GM12878 (cell line): Measurements from ENCODE around the gene GPBP1.

Source experiments
- CTCF ChIP-seq, 3 experiments: IDR thresholded peaks in 2 of 3; conservative IDR thresholded peaks in 1 of 3; 2 replicates each; pipeline ENCODE4 v1.5.1; 2011; ENCODE audit warnings: low read depth in 3 of 3, low read length in 3 of 3, mild to moderate bottlenecking in 3 of 3, control low read depth in 2 of 3, moderate library complexity in 2 of 3, inconsistent platforms in 1 of 3, mixed read lengths in 1 of 3; ENCODE audit not compliant: control insufficient read depth in 2 of 3, insufficient read depth in 1 of 3; ENCODE audit errors: extremely low read depth in 1 of 3
- FOS ChIP-seq: IDR thresholded peaks from 3 replicates; pipeline ENCODE4 v1.6.1; 2011; ENCODE audit warnings: borderline replicate concordance; ENCODE audit not compliant: insufficient read length; ENCODE audit errors: extremely low read depth
- KDM1A ChIP-seq: fragments of 200-600 bp; sonication (generic); IDR thresholded peaks from 2 replicates; pipeline ENCODE4 v1.6.1; 2016; ENCODE audit warnings: borderline replicate concordance
- NFXL1 ChIP-seq: fragments of 450-650 bp; IDR thresholded peaks from 2 replicates; pipeline ENCODE4 v1.6.1; 2017; ENCODE audit warnings: antibody characterized with exemption, mild to moderate bottlenecking, borderline replicate concordance
- PKNOX1 ChIP-seq: fragments of 450-650 bp; IDR thresholded peaks from 2 replicates; pipeline ENCODE4 v1.6.1; 2016; ENCODE audit warnings: mild to moderate bottlenecking
- POLR2A ChIP-seq: IDR thresholded peaks from 2 replicates; pipeline ENCODE4 v1.6.1; 2011; ENCODE audit warnings: low read depth, mild to moderate bottlenecking, low read length
- POLR2AphosphoS5 ChIP-seq: IDR thresholded peaks from 2 replicates; pipeline ENCODE4 v1.6.1; 2011; ENCODE audit warnings: mild to moderate bottlenecking, low read length, inconsistent platforms
- RAD51 ChIP-seq: fragments of 450-650 bp; IDR thresholded peaks from 2 replicates; pipeline ENCODE4 v1.6.1; 2016; ENCODE audit warnings: moderate library complexity, mild to moderate bottlenecking, inconsistent platforms
- TAF1 ChIP-seq: IDR thresholded peaks from 2 replicates; pipeline ENCODE4 v1.6.1; 2011; ENCODE audit warnings: mild to moderate bottlenecking, low read depth, low read length, borderline replicate concordance

- 0 out of 2 replicates have a peak, but pooled peaks have one; percentile 12 for TF ChIP-seq TAF1
- no peak for TF ChIP-seq FOS
- TF ChIP-seq CTCF (IDR thresholded peaks at IDR 0.05 in 2 of 3, conservative IDR thresholded peaks at IDR 0.05 in 1 of 3; ENCODE audit: control insufficient read depth in 2 of 3, extremely low read depth in 1 of 3, insufficient read depth in 1 of 3, low read depth in 3 of 3, low read length in 3 of 3): peak; percentile 30 to 64 (median 60); a peak in 4 of 6 replicates
- no peak for TF ChIP-seq PKNOX1
- TF ChIP-seq KDM1A: no peak
- no peak for TF ChIP-seq NFXL1
- TF ChIP-seq POLR2A: no peak
- TF ChIP-seq RAD51: peak; percentile 80; the same call in 1 of the 2 replicates
- no peak for TF ChIP-seq POLR2AphosphoS5
These were observed 125.2 kb downstream of the GPBP1 start for GRCh38 chr5:57298985-57299491.
